ENCODE results near the gene ACSM2B.

DNA sequence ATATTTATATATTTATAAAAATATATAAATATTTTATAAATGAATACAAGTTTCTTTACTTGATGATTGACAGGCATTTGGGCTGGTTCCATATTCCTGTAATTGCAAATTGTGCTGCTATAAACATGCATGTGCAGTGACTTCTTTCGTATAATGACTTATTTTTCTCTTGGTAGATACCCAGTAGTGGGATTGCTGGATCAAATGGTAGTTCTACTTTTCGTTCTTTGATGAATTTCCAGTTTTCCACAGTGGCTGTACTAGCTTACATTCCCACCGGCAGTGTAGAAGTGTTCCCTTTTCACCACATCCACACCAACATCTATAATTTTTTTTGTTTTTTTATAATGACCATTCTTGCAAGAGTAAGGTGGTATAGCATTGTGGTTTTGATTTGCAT, 7.8 kb downstream of the ACSM2B start:
- TF ChIP-seq CBX5 (IDR thresholded peaks at IDR 0.05; ENCODE audit: low read depth), result no peak
- no peak for TF ChIP-seq RB1 (IDR thresholded peaks at IDR 0.05; ENCODE audit: borderline replicate concordance)
- no peak for TF ChIP-seq EZH2 (IDR thresholded peaks at IDR 0.05; ENCODE audit: borderline replicate concordance, control insufficient read depth, low read depth, low read length)
- no peak for TF ChIP-seq TAF1 (IDR thresholded peaks at IDR 0.05; ENCODE audit: borderline replicate concordance, low read depth, low read length)
- TF ChIP-seq, protein P1, sequence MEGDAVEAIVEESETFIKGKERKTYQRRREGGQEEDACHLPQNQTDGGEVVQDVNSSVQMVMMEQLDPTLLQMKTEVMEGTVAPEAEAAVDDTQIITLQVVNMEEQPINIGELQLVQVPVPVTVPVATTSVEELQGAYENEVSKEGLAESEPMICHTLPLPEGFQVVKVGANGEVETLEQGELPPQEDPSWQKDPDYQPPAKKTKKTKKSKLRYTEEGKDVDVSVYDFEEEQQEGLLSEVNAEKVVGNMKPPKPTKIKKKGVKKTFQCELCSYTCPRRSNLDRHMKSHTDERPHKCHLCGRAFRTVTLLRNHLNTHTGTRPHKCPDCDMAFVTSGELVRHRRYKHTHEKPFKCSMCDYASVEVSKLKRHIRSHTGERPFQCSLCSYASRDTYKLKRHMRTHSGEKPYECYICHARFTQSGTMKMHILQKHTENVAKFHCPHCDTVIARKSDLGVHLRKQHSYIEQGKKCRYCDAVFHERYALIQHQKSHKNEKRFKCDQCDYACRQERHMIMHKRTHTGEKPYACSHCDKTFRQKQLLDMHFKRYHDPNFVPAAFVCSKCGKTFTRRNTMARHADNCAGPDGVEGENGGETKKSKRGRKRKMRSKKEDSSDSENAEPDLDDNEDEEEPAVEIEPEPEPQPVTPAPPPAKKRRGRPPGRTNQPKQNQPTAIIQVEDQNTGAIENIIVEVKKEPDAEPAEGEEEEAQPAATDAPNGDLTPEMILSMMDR (IDR thresholded peaks at IDR 0.05 in 2 of 3, conservative IDR thresholded peaks at IDR 0.05 in 1 of 3; ENCODE audit: control insufficient read depth in 2 of 3, extremely low read depth in 1 of 3, insufficient read depth in 1 of 3, low read depth in 3 of 3, low read length in 3 of 3), result no peak
- no peak for TF ChIP-seq NRF1 (conservative IDR thresholded peaks at IDR 0.05; ENCODE audit: low read depth, low read length)
- no peak for TF ChIP-seq ZNF24 (IDR thresholded peaks at IDR 0.05)

All from GM12878 (cell line).